Cardiac muscle cell (in vitro differentiated cells and primary cell): ENCODE data around the gene TCL1B. TPM values are rescaled to one million over a fixed set of nuclear protein-coding genes. Genes with fewer than 3 reads are reported as not detected.

ENCODE experiments used
- DNase-seq, 2 donors: peaks; one replicate each; pipeline versions ENCODE4 v3.0.0 to v3.0.0-alpha.2; 2010 to 2017; ENCODE audit warnings: low read depth in 1 of 2, low spot score in 1 of 2
- H3K27ac ChIP-seq: fragments of 200-600 bp; sonication (generic); 2 replicates; pipeline ENCODE4 v1.5.1; 2016
- H3K27me3 ChIP-seq: fragments of 200-600 bp; sonication (generic); 2 replicates; pipeline ENCODE4 v1.6.0; 2016; ENCODE audit warnings: control low read depth
- H3K36me3 ChIP-seq: fragments of 200-600 bp; sonication (generic); 2 replicates; pipeline ENCODE4 v1.5.1; 2016; ENCODE audit warnings: control low read depth
- H3K4me1 ChIP-seq: fragments of 200-600 bp; sonication (generic); 2 replicates; pipeline ENCODE4 v1.8.1; 2017; ENCODE audit warnings: low read depth, mild to moderate bottlenecking, mixed run types
- H3K4me3 ChIP-seq: fragments of 200-600 bp; sonication (generic); 2 replicates; pipeline ENCODE4 v1.5.1; 2016; ENCODE audit warnings: mild to moderate bottlenecking
- H3K9me3 ChIP-seq: fragments of 200-600 bp; sonication (generic); 2 replicates; pipeline ENCODE4 v1.5.1; 2017; ENCODE audit warnings: low read depth, mild to moderate bottlenecking, control low read depth
- CTCF ChIP-seq: IDR thresholded peaks from 2 replicates; pipeline ENCODE4 v1.5.1; 2012; ENCODE audit warnings: low read depth, mild to moderate bottlenecking, low read length
- polyA plus RNA-seq: library from polyadenylated mRNA; unstranded; fragments of >200 nt; fragmentation: Nextera tagmentation; extraction: Ambion mirVana; gene quantifications from 2 replicates; pipeline ENCODE4 v1.2.1, GENCODE V29; 2016
- total RNA-seq: library from RNA; depleted of rRNA; stranded (reverse); fragments of >200 nt; gene quantifications from 2 replicates; pipeline ENCODE4 v1.2.3, GENCODE V29; 2016

The TCL1B gene
- total and polyA plus RNA-seq, 2 experiments from 2014 or later = not detected

- no peak for DNase-seq
- H3K9me3 ChIP-seq = no peaks in the 10 kb centered on the region
- H3K4me3 ChIP-seq = no peak overlapping the region
- no peak overlapping the region for H3K27ac ChIP-seq
- H3K36me3 ChIP-seq = no peaks in the 10 kb centered on the region
- no peak for TF ChIP-seq CTCF
- H3K27me3 ChIP-seq = no peaks in the 10 kb centered on the region
- no peaks in the 10 kb centered on the region for H3K4me1 ChIP-seq
Measured at GRCh38 chr14:95651028-95651427, 35.2 kb upstream of the TCL1B start.

GRCh38 chr14:95651821-95652583 is 34.2 kb upstream of the TCL1B start:
- H3K27me3 ChIP-seq = no peaks in the 10 kb centered on the region
- H3K4me1 ChIP-seq = no peaks in the 10 kb centered on the region
- no peak for DNase-seq
- H3K9me3 ChIP-seq = no peaks in the 10 kb centered on the region
- no peaks in the 10 kb centered on the region for H3K36me3 ChIP-seq
- no peak overlapping the region for H3K4me3 ChIP-seq
- TF ChIP-seq CTCF = no peak
- H3K27ac ChIP-seq = no peak overlapping the region

- no peaks in the 10 kb centered on the region for H3K27me3 ChIP-seq
- H3K4me3 ChIP-seq = no peak overlapping the region
- no peak overlapping the region for H3K27ac ChIP-seq
- no peaks in the 10 kb centered on the region for H3K36me3 ChIP-seq
- no peaks in the 10 kb centered on the region for H3K4me1 ChIP-seq
- H3K9me3 ChIP-seq = no peaks in the 10 kb centered on the region
- no peak for DNase-seq
- TF ChIP-seq CTCF = no peak
Measured at GRCh38 chr14:95652690-95653089, 33.5 kb upstream of the TCL1B start.

GRCh38 chr14:95655461-95655860 is 30.8 kb upstream of the TCL1B start:
- H3K4me1 ChIP-seq = no peaks in the 10 kb centered on the region
- no peak overlapping the region for H3K27ac ChIP-seq
- TF ChIP-seq CTCF = no peak
- no peaks in the 10 kb centered on the region for H3K9me3 ChIP-seq
- H3K27me3 ChIP-seq = no peaks in the 10 kb centered on the region
- H3K4me3 ChIP-seq = no peak overlapping the region
- no peaks in the 10 kb centered on the region for H3K36me3 ChIP-seq
- no peak for DNase-seq

GRCh38 chr14:95656634-95657033 is 29.6 kb upstream of the TCL1B start:
- no peaks in the 10 kb centered on the region for H3K36me3 ChIP-seq
- H3K4me3 ChIP-seq = no peak overlapping the region
- no peak overlapping the region for H3K27ac ChIP-seq
- no peak for TF ChIP-seq CTCF
- DNase-seq = no peak
- H3K4me1 ChIP-seq = no peaks in the 10 kb centered on the region
- no peaks in the 10 kb centered on the region for H3K9me3 ChIP-seq
- H3K27me3 ChIP-seq = no peaks in the 10 kb centered on the region
